D341Med (cell line): ENCODE measurements around the gene SERPINB2.
"Not testable (repeated sequence)": the region's sequence is repeated elsewhere in the genome, so short reads cannot be mapped to it uniquely, and the experiment has no call there.

Experiments
- DNase-seq: peaks from one replicate; pipeline ENCODE4 v3.0.0; 2012; ENCODE audit warnings: low spot score

SERPINB2 gene

GRCh38 chr18:63936932-63937393 is 49.5 kb downstream of the SERPINB2 start:
- DNase-seq = no peak

GRCh38 chr18:63940008-63940407 is 52.5 kb downstream of the SERPINB2 start:
- DNase-seq = no peak

GRCh38 chr18:63940543-63941050 is 53.1 kb downstream of the SERPINB2 start:
- DNase-seq = not testable (repeated sequence)

- no peak for DNase-seq
Observed at GRCh38 chr18:63947051-63947790, 59.7 kb downstream of the SERPINB2 start.

- DNase-seq = peak; percentile 74
Observed at GRCh38 chr18:63949068-63949737, 61.7 kb downstream of the SERPINB2 start, which contains the start of gene HMSD. Gene HMSD, plus strand, starts transcription at chr18:63949301. Its CDS starts 4,155 bp downstream, at chr18:63953456.

- DNase-seq = no peak
Observed at GRCh38 chr18:63951302-63951705, 63.8 kb downstream of the SERPINB2 start.
